ENCODE measurements around the gene TMEM164.

DNA sequence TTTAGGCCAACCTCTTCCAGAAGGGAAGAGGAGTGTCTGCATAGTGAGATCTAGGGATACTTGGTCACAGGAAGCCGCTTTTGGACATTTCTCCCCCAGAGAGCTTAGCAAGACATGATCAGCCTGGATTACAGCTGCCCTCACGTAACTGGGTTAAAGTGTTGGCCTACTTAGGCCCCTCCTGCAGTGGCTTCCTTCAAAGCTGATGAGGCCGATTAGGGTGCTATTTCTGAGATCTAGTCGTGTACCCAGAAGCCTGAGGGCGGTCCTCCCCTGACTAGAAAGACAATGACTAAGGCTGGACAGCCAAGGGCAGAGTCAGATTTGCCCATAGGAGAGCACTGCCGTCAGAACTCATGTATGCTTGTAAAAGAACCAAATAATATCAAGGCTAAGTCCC is 180.0 kb downstream of the TMEM164 start:
- TF ChIP-seq, protein P1, sequence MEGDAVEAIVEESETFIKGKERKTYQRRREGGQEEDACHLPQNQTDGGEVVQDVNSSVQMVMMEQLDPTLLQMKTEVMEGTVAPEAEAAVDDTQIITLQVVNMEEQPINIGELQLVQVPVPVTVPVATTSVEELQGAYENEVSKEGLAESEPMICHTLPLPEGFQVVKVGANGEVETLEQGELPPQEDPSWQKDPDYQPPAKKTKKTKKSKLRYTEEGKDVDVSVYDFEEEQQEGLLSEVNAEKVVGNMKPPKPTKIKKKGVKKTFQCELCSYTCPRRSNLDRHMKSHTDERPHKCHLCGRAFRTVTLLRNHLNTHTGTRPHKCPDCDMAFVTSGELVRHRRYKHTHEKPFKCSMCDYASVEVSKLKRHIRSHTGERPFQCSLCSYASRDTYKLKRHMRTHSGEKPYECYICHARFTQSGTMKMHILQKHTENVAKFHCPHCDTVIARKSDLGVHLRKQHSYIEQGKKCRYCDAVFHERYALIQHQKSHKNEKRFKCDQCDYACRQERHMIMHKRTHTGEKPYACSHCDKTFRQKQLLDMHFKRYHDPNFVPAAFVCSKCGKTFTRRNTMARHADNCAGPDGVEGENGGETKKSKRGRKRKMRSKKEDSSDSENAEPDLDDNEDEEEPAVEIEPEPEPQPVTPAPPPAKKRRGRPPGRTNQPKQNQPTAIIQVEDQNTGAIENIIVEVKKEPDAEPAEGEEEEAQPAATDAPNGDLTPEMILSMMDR (IDR thresholded peaks at IDR 0.05; ENCODE audit: low read length): no peak
- no peak for TF ChIP-seq EZH2 (optimal IDR thresholded peaks at IDR 0.05; ENCODE audit: low read depth, low read length)

Measured in MM.1S (cell line).